Heart left ventricle (tissue), 13 donors: ENCODE data around the gene GADD45GIP1.

Experiments used
- POLR2A ChIP-seq, 2 donors: fragments of 450-650 bp; IDR thresholded peaks; one replicate each; pipeline ENCODE4 v1.6.1; 2017; ENCODE audit warnings: antibody characterized with exemption in 2 of 2, mild to moderate bottlenecking in 2 of 2, moderate library complexity in 2 of 2
- TF ChIP-seq, protein P1 (sequence below), 12 donors: fragments of 200-600 bp; sonication (generic) in 4 of 12; IDR thresholded peaks; one replicate each; pipeline versions ENCODE4 v1.5.0 to v1.8.0; 2018 to 2022; ENCODE audit warnings: antibody characterized with exemption in 12 of 12, mild to moderate bottlenecking in 5 of 12
- donor health status: ischemic (EF 13 %, LVEDD 7.1; RV severe dilation, severe dysfunction).
- donor health status: DM: no; HTN: yes; CAD: no.
- donor health status: DM: no; HTN: no; CAD: no.
- donor health status: ischemic (EF 25% LVEDD 6.9; RV normal size, moderate dysfunction).
- donor health status: ischemic (EF 25% LVEDD 5.7; RV mildly dilated, moderate dysfunction).
- donor health status: ischemic (EF 35%, LVEDD 5.7; RV mildly dilated, moderate dysfunction).
- donor health status: nonischemic (EF 11% LVEDD 7.7; RV severe dilation, severe dysfunction).
- donor health status: DM: yes; HTN: yes; CAD: no.
- donor health status: PGD.
- donor health status: ischemic (EF 29% LVEDD 5.4; RV normal size, mild dysfunction).
- donor health status: nonischemic (EF 23%, LVEDD 6.1; RV moderate dilation, normal function).

- TF ChIP-seq, protein P1, sequence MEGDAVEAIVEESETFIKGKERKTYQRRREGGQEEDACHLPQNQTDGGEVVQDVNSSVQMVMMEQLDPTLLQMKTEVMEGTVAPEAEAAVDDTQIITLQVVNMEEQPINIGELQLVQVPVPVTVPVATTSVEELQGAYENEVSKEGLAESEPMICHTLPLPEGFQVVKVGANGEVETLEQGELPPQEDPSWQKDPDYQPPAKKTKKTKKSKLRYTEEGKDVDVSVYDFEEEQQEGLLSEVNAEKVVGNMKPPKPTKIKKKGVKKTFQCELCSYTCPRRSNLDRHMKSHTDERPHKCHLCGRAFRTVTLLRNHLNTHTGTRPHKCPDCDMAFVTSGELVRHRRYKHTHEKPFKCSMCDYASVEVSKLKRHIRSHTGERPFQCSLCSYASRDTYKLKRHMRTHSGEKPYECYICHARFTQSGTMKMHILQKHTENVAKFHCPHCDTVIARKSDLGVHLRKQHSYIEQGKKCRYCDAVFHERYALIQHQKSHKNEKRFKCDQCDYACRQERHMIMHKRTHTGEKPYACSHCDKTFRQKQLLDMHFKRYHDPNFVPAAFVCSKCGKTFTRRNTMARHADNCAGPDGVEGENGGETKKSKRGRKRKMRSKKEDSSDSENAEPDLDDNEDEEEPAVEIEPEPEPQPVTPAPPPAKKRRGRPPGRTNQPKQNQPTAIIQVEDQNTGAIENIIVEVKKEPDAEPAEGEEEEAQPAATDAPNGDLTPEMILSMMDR (IDR thresholded peaks at IDR 0.05) = no peak
- TF ChIP-seq POLR2A (IDR thresholded peaks at IDR 0.05) = no peak
These were observed 26.9 kb downstream of the GADD45GIP1 start for GRCh38 chr19:12930002-12930645.
